SK-N-SH (cell line): ENCODE measurements around the gene GYS1. TPM values are rescaled to one million over a fixed set of nuclear protein-coding genes. Genes with fewer than 3 reads are reported as not detected.

Experiments
- CTCF ChIA-PET: fragments of 300-600, 350-600 bp; formaldehyde crosslinking; extraction: SDS; loops from one replicate; lab custom pipeline; 2021; lab: Yijun Ruan, JAX
- POLR2A ChIA-PET: fragments of 350-600 bp; sonication (Branson Sonifier 250); formaldehyde crosslinking; extraction: SDS; loops from one replicate; lab custom pipeline; 2020; ENCODE audit warnings: antibody characterized with exemption, inconsistent platforms; lab: Yijun Ruan, JAX
- DNase-seq: peaks from one replicate; pipeline ENCODE4 v3.0.0; 2012
- H2AFZ ChIP-seq: fragments of 200-600 bp; sonication (generic); 2 replicates; pipeline ENCODE4 v1.8.1; 2016; ENCODE audit warnings: antibody characterized with exemption, mild to moderate bottlenecking, low read depth
- H3F3A ChIP-seq: fragments of 200-600 bp; sonication (generic); replicated peaks from 2 replicates; pipeline ENCODE3; 2016; ENCODE audit warnings: antibody characterized with exemption, mild to moderate bottlenecking; ENCODE audit not compliant: insufficient read depth
- H3K27ac ChIP-seq, 2 experiments: fragments of 200-500 bp in 1 of 2; fragments of 200-600 bp in 1 of 2; sonication (Bioruptor generic) in 1 of 2; sonication (generic), shearing (Covaris generic) in 1 of 2; 2 replicates each; pipeline versions ENCODE4 v1.5.1 to v1.6.1; 2014 to 2016; ENCODE audit warnings: low read depth in 2 of 2, inconsistent platforms in 1 of 2, low read length in 1 of 2, mild to moderate bottlenecking in 1 of 2, mixed read lengths in 1 of 2
- H3K27me3 ChIP-seq: fragments of 200-600 bp; sonication (generic), shearing (Covaris generic); 2 replicates; pipeline ENCODE4 v1.6.1; 2016; ENCODE audit warnings: mixed run types; ENCODE audit not compliant: insufficient read depth
- H3K36me3 ChIP-seq, 2 experiments: fragments of 200-500 bp in 1 of 2; fragments of 200-600 bp in 1 of 2; sonication (Bioruptor generic) in 1 of 2; sonication (generic) in 1 of 2; replicated peaks in 1 of 2; 2 replicates each; pipeline versions ENCODE3 to v1.5.1; 2014 to 2016; ENCODE audit warnings: low read length in 1 of 2, mild to moderate bottlenecking in 1 of 2; ENCODE audit not compliant: insufficient read depth in 2 of 2, control insufficient read depth in 1 of 2
- H3K4me1 ChIP-seq, 2 experiments: fragments of 200-500 bp in 1 of 2; fragments of 200-600 bp in 1 of 2; sonication (Bioruptor generic) in 1 of 2; sonication (generic), shearing (Covaris generic) in 1 of 2; 2 replicates each; pipeline versions ENCODE4 v1.5.1 to v1.6.1; 2014 to 2016; ENCODE audit warnings: low read depth in 1 of 2, low read length in 1 of 2, mixed run types in 1 of 2; ENCODE audit not compliant: insufficient read depth in 2 of 2, control insufficient read depth in 1 of 2
- H3K4me2 ChIP-seq: fragments of 200-600 bp; sonication (generic), shearing (Covaris generic); 2 replicates; pipeline ENCODE4 v1.6.1; 2017; ENCODE audit warnings: mixed run types
- H3K4me3 ChIP-seq, 2 experiments: fragments of 200-500 bp in 1 of 2; fragments of 200-600 bp in 1 of 2; sonication (Bioruptor generic) in 1 of 2; sonication (generic), shearing (Covaris generic) in 1 of 2; 2 replicates each; pipeline versions ENCODE4 v1.5.1 to v1.8.1; 2014 to 2016; ENCODE audit warnings: low read depth in 2 of 2, inconsistent platforms in 1 of 2, low read length in 1 of 2, mild to moderate bottlenecking in 1 of 2, mixed read lengths in 1 of 2, moderate library complexity in 1 of 2
- H3K79me2 ChIP-seq: fragments of 200-600 bp; sonication (generic); 2 replicates; pipeline ENCODE4 v1.8.1; 2017; ENCODE audit warnings: mild to moderate bottlenecking; ENCODE audit not compliant: insufficient read depth
- H3K9ac ChIP-seq: fragments of 200-600 bp; sonication (generic); 2 replicates; pipeline ENCODE4 v1.6.1; 2017; ENCODE audit warnings: mixed run types
- H3K9me2 ChIP-seq: fragments of 200-600 bp; sonication (generic); 2 replicates; pipeline ENCODE4 v1.6.1; 2017; ENCODE audit warnings: mixed run types
- H3K9me3 ChIP-seq: fragments of 200-600 bp; sonication (generic); 2 replicates; pipeline ENCODE4 v1.6.1; 2017; ENCODE audit warnings: mixed run types, mild to moderate bottlenecking, moderate library complexity
- H4K20me1 ChIP-seq: fragments of 200-600 bp; sonication (generic); 2 replicates; pipeline ENCODE4 v1.6.1; 2017; ENCODE audit warnings: mild to moderate bottlenecking, mixed run types; ENCODE audit not compliant: insufficient read depth
- CTCF ChIP-seq: fragments of 200-600 bp; sonication (generic); IDR thresholded peaks from 2 replicates; pipeline ENCODE4 v1.6.1; 2017; ENCODE audit warnings: antibody characterized with exemption, mild to moderate bottlenecking, moderate library complexity
- FOXM1 ChIP-seq: IDR thresholded peaks from 2 replicates; pipeline ENCODE4 v1.4.0; 2012; ENCODE audit warnings: low read depth, mild to moderate bottlenecking
- GABPA ChIP-seq: IDR thresholded peaks from 2 replicates; pipeline ENCODE4 v1.4.0; 2012; ENCODE audit warnings: low read depth, mild to moderate bottlenecking
- NFIC ChIP-seq: IDR thresholded peaks from 2 replicates; pipeline ENCODE4 v1.4.0; 2012; ENCODE audit warnings: borderline replicate concordance
- RAD21 ChIP-seq: IDR thresholded peaks from 2 replicates; pipeline ENCODE4 v1.6.1; 2012; ENCODE audit warnings: mild to moderate bottlenecking, low read length
- SIN3A ChIP-seq: IDR thresholded peaks from 2 replicates; pipeline ENCODE4 v1.6.1; 2012; ENCODE audit warnings: low read depth, mild to moderate bottlenecking, low read length, moderate library complexity, borderline replicate concordance
- SMC3 ChIP-seq: IDR thresholded peaks from 2 replicates; pipeline ENCODE4 v1.6.1; 2012; ENCODE audit warnings: low read depth, low read length, improper control_type of control experiment
- TAF1 ChIP-seq: IDR thresholded peaks from 2 replicates; pipeline ENCODE4 v1.6.1; 2012; ENCODE audit warnings: low read depth, mild to moderate bottlenecking, low read length, moderate library complexity, borderline replicate concordance
- TCF12 ChIP-seq: IDR thresholded peaks from 2 replicates; pipeline ENCODE4 v1.4.0; 2012
- WGBS: methylation state at CpG from one replicate; pipeline ENCODE4 v1.1.6; 2017; ENCODE audit warnings: low lambda C conversion rate; 5-methylcytosine and 5-hydroxymethylcytosine counted together
- polyA plus RNA-seq, 3 experiments: library from polyadenylated mRNA; depleted of rRNA; stranded (reverse); fragments of >200 nt; gene quantifications; 2 replicates each; pipeline ENCODE4 v1.2.3, GENCODE V29; 2012
- TF ChIP-seq, protein P1 (sequence below): IDR thresholded peaks from 2 replicates; pipeline ENCODE4 v1.6.1; 2012; ENCODE audit warnings: mild to moderate bottlenecking, low read depth, low read length, moderate library complexity
- TF ChIP-seq, protein P2 (sequence below): IDR thresholded peaks from 2 replicates; pipeline ENCODE4; 2012

Gene GYS1
- polyA plus RNA-seq, 1 of the 3 experiments (the other 2 are of a cell fraction) = 25.3 TPM

DNA sequence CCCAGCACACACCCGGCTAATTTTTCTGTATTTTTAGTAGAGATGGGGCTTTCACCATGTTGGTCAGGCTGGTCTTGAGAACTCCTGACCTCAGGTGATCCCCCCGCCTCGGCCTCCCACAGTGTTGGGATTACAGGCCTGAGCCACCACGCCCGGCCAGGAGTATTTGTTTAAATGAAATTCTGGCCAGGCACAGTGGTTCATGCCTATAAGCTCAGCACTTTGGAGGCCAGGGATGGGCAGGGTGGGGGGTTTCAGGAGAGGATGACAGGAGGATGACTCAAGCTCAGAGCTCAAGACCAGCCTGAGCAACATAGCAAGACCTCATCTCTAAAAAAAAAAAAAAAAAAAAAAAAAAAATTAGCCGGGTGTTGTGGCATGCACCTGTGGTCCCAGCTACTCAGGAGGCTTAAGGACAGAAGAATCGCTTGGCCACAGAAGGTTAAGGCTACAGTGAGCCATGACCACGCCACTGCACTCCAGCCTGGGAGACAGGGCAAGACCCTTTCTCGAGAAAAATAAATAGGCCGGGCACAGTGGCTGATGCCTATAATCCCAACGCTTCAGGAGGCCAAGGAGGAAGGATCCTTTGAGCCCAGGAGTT lies 67.8 kb downstream of the GYS1 start (continued):
- TF ChIP-seq, protein P1, sequence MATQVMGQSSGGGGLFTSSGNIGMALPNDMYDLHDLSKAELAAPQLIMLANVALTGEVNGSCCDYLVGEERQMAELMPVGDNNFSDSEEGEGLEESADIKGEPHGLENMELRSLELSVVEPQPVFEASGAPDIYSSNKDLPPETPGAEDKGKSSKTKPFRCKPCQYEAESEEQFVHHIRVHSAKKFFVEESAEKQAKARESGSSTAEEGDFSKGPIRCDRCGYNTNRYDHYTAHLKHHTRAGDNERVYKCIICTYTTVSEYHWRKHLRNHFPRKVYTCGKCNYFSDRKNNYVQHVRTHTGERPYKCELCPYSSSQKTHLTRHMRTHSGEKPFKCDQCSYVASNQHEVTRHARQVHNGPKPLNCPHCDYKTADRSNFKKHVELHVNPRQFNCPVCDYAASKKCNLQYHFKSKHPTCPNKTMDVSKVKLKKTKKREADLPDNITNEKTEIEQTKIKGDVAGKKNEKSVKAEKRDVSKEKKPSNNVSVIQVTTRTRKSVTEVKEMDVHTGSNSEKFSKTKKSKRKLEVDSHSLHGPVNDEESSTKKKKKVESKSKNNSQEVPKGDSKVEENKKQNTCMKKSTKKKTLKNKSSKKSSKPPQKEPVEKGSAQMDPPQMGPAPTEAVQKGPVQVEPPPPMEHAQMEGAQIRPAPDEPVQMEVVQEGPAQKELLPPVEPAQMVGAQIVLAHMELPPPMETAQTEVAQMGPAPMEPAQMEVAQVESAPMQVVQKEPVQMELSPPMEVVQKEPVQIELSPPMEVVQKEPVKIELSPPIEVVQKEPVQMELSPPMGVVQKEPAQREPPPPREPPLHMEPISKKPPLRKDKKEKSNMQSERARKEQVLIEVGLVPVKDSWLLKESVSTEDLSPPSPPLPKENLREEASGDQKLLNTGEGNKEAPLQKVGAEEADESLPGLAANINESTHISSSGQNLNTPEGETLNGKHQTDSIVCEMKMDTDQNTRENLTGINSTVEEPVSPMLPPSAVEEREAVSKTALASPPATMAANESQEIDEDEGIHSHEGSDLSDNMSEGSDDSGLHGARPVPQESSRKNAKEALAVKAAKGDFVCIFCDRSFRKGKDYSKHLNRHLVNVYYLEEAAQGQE = no peak
- TF ChIP-seq CTCF (no peak), GABPA (no peak), TCF12 (no peak), RAD21 (no peak), NFIC (no peak), FOXM1 (no peak), TAF1 (no peak)
- TF ChIP-seq, protein P2, sequence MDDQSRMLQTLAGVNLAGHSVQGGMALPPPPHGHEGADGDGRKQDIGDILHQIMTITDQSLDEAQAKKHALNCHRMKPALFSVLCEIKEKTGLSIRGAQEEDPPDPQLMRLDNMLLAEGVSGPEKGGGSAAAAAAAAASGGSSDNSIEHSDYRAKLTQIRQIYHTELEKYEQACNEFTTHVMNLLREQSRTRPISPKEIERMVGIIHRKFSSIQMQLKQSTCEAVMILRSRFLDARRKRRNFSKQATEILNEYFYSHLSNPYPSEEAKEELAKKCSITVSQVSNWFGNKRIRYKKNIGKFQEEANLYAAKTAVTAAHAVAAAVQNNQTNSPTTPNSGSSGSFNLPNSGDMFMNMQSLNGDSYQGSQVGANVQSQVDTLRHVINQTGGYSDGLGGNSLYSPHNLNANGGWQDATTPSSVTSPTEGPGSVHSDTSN = peak; percentile 33; the same call in 1 of the 2 replicates
- TF ChIP-seq, all 33 proteins: peak for 4

DNA sequence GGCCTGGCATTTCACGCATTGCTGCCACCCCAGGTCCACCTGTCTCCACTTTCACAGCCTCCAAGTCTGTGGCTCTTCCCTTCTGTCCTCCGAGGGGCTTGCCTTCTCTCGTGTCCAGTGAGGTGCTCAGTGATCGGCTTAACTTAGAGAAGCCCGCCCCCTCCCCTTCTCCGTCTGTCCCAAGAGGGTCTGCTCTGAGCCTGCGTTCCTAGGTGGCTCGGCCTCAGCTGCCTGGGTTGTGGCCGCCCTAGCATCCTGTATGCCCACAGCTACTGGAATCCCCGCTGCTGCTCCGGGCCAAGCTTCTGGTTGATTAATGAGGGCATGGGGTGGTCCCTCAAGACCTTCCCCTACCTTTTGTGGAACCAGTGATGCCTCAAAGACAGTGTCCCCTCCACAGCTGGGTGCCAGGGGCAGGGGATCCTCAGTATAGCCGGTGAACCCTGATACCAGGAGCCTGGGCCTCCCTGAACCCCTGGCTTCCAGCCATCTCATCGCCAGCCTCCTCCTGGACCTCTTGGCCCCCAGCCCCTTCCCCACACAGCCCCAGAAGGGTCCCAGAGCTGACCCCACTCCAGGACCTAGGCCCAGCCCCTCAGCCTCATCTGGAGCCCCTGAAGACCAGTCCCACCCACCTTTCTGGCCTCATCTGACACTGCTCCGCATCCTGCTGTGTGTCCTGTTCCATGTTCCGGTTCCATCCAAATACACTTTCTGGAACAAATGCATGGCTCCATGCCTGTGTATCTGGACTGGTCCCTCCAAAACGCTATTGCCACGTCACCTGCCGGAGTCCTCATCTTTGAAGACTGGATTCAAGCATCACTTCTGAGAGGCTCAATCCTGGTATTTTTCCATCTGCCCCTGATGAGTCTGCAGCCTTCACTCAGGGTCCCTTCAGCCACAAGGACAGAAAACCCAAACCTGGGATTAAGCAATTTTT lies 70.3 kb downstream of the GYS1 start:
- 96% methylated on average over 11 of the region's 18 CpGs for WGBS
- Histone ChIP-seq H3K4me1 (0 out of 4 replicates have a peak, but pooled peaks cover 0 to 4% of the 10 kb centered on the region in 2 experiments), H3K9me2 (no peaks in the 10 kb centered on the region), H3K4me2 (no peak overlapping the region), H3K79me2 (no peaks in the 10 kb centered on the region), H3K36me3 (peaks cover 8 to 14% of the 10 kb centered on the region in 2 experiments), H3K9ac (no peak overlapping the region), H3F3A (peaks cover 15% of the 10 kb centered on the region), H3K9me3 (no peaks in the 10 kb centered on the region), H3K4me3 (no peak overlapping the region), H4K20me1 (no peaks in the 10 kb centered on the region), H3K27ac (no peak overlapping the region), H2AFZ (no peak overlapping the region), H3K27me3 (no peaks in the 10 kb centered on the region)
- POLR2A ChIA-PET = interaction anchor here (0.6 kb wide), 1 partner anchor 463 kb away, joined by 3 read pairs; no protein-coding TSS in a partner anchor
- TF ChIP-seq GABPA (no peak), SIN3A (no peak), SMC3 (no peak), NFIC (no peak)
- DNase-seq = no peak
- CTCF ChIA-PET = no interaction called here
